Kidney glomerular epithelial cell (primary cell): ENCODE data around the gene FAM162A.
A peak's percentile ranks its signal among the peaks of the same experiment; 100 is the strongest.

Experiments used
- DNase-seq: peaks from one replicate; lab custom pipeline; 2025; lab: John Stamatoyannopoulos, UW

Gene FAM162A

DNA sequence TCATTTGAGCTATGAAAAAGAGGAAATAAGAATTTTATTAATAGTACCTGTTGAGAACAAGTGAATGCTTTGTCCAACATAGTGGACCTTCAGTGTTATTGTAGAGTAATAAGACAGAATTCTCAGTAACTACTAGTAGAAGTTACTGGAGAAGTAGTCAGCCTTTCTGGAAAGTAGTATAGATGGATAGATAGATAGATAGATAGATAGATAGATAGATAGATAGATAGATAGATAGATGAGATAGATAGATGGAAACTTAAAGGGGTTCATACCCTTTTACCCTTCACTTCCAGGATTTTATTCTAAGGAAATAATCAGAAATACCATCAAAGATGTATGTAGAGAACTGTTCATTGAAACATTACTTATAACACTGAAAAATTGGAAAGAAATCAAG lies 5.2 kb downstream of the FAM162A start:
- DNase-seq: no peak

- DNase-seq: no peak
Measured at GRCh38 chr3:122389892-122390291, 5.9 kb downstream of the FAM162A start.

GRCh38 chr3:122390665-122391064 lies 6.7 kb downstream of the FAM162A start:
- no peak for DNase-seq

DNA sequence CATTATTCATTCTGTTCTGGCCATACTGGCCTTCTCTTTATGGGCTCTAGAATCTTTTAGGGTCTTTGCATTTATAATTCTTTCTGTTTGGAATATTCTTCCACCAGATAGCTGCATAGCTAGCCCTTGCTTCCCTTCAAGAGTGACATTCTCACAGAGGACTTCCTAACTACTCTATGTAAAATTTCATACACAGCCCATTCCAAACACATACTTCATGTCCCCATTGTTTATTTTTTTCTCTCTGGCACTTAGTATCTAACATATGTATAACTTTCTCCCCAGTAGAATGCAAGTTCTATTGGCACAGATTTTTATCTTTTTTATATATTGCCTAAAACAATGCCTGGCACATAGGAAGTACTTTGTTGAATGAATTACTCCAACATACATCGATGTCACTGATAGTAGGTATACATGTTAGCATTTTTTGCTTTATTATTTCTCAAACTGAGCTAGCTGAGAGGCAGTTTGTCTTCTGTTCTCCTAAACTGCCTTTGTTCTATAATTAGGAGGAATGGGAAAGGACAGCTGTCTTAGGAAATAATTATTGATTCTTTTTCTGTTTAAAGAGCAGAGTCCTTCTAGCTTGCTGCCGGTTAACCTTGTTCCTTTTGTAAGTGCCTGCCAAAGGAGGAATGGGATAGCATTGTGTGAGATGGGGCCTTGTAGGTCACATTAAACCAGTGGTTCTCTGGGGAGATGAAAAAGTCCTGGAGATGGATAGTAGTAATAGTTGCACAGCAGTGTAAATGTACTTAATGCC lies 7.9 kb downstream of the FAM162A start:
- DNase-seq: no peak

DNA sequence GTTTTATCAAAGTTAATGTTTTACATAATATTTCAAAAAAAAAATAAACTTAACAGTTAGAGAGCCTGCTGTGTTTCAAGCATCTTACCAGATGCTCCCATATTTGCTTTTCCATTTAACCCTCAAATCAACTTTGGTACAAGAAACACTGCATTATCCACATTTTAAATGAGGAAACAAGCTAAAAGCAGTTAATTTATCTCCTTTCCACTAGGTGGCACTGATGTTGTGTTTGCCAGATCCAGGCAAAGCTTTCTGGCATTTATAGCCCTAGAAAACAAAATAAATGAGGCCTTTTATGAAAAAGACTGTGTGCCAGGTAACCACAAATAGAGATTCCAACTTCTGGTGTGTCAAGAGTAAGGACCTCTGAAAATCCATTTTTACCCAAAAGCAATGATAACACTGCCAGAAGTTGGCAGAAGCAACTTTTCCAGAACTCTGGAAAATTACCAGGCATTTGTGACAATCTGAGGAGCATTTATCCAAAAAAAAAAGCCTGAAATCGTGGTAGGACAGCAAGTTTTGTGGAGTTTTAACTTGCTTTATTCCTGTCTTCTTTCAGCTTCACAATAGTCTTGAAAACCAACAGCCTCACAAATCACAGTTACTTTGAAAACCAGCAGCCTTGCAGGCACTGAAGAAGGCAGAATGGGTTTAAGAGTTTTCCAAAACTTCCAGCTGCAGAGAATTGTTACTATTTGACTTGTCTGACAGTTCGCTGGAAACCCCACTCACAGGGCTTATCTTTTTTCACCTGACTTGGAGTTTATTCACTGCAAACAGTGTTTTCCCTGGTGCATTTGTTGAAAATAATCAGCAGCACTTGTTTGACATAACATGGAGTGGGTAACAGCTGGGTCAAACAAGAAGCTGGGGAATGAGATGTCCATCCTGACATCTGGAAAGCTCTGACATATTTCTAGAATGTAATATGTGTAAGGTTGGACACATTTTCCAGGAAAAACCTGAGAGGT lies 9.2 kb downstream of the FAM162A start:
- peak; percentile 20 for DNase-seq

DNA sequence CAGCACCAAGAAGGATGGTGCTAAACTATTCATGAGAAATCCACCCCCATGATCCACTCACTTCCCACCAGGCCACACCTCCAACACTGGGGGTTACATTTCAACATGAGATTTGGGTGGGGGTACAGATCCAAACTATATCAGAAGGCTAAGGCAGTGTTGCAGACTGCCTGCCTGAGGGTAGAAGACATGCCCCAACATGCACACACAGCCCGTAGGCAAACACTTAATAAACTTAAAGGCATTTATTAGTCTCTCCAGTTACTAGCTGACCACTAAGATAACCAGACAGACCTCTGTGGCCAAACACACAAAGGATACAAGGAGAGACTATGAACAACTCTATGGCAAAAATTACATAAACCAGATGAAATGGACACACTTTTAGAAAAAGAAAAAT lies 10.2 kb downstream of the FAM162A start:
- no peak for DNase-seq

- no peak for DNase-seq
Measured at GRCh38 chr3:122395582-122395981, 11.6 kb downstream of the FAM162A start.

DNA sequence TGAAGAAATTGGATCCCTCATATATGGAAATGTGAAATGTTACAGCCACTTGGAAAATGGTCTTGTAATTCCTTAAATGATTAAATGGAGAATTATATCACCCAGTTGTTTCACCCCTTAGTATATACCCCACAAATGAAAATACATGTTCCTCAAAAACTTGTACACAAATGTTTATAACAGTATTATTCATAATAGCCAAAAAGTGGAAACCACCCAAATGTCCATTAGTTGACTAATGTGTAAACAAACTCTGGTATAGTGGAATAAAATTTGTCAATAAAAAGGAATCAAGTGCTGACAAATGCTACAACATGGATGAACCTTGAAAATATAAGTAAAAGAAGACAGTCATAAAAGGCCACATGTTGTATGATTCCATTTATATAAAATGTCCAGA lies 12.5 kb downstream of the FAM162A start:
- DNase-seq: no peak

GRCh38 chr3:122397201-122397600 lies 13.2 kb downstream of the FAM162A start:
- no peak for DNase-seq

- DNase-seq: no peak
Measured at GRCh38 chr3:122398920-122399319, 14.9 kb downstream of the FAM162A start.

DNA sequence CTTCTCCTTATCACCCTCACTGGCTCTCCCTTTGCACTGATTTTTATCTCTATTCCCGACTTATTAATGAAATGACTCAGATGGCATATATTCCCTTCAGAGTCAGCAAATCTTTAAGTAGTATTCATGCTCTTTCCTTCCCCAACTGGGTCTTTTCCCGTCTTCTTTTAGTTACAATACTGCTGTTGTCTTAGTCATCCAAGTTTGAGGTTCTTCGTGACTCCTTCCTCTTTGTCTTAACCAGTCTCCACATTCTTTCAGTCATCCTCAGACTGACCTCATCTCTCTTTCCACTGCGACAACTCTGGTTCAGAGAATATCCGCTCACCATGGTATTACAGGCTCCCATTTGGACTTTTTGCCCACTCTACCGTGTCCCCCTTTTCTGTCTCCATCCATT lies 19.5 kb downstream of the FAM162A start:
- DNase-seq: no peak

GRCh38 chr3:122405015-122405414 lies 21.0 kb downstream of the FAM162A start:
- DNase-seq: no peak

GRCh38 chr3:122406198-122406597 lies 22.2 kb downstream of the FAM162A start:
- no peak for DNase-seq

- DNase-seq: no peak
Measured at GRCh38 chr3:122407946-122408345, 24.0 kb downstream of the FAM162A start.

DNA sequence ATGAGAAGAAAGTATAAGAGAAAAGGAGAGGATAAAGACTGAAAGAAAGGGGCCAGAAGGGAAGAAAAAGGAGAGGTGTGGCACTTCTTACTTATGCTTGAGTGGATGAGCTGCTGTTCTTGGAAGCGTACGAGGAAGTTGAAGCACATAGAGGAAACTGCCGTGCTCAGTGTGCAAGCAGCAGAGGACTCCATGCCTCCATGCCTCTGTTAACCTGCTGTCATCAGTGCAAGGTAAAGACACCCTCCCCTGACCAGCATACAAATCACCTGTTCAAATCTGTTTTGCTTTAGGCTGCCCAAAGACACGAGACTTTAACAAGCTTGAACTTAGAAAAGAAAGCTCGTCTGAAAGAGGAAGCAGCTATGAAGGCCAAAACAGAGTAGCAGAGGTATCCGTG lies 25.5 kb downstream of the FAM162A start:
- no peak for DNase-seq

DNA sequence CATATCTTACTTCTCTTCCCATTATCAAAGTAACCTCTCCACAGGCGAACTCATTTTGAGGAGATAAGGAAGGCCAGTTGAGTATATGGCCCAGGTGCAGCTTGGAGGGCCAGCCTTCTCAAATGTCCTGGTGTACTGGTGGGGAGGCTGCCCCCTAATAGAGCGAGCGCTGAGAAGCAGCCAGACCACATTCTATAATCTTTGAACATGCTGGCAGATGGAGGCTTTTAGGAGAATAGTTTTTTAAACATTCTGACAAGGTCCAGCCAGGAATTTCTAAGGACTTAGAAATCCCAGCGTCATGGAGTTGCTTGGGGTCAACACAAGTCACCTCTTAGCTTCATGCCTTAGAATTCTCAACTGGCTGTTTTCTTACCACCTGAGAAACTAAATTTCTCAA lies 26.1 kb downstream of the FAM162A start:
- no peak for DNase-seq

GRCh38 chr3:122410639-122411038 lies 26.7 kb downstream of the FAM162A start:
- no peak for DNase-seq

DNA sequence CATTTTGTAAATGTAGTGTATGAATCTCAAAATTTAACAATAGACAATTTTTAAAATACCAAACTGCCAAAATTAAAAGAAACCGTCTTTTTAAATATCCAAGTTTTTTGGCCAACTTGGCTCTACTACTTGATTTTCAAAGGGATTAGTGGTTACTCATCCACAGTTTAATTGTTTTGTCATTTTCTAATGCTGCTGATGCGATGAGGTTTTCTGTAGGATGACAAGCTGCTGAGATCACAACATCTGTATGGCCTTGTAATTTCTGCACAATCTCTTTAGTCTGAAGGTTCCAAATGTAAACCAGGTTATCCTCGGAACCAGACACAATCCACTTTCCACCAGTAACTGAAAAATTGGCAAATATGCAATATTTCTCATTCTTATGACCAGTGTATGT lies 30.4 kb downstream of the FAM162A start:
- DNase-seq: no peak

DNA sequence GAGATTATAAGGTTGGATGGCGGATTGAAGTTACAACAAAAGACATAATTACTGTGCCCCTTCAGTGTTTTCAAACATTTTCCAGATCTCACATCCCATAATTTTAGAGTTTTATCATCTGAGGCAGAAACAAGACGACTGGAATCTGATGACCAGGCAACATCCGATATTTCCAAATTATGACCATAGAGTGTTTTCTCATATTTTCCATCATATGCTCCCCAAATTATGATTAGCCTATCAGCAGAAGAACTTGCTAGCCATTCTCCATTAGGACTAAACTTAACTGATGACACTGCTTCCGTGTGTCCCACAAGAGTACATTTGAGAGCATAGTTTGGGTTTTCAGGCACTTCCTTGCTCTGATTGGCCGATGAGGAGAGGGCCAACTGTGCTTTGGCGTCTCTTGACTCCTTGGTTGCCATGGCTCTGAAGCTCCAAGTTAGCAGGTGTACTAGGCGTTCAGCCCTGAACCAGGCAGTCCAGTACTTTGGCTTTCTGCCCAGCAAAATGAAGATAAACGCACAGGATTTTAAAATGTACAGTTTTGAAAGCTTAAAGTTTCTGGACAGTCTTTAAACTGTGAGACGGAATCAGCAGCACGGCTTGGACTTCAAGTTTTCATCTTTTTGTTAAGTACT lies 31.2 kb downstream of the FAM162A start:
- DNase-seq: no peak

GRCh38 chr3:122415762-122416654 lies 32.0 kb downstream of the FAM162A start, which contains the start of gene WDR5B:
Gene WDR5B (minus strand): TSS chr3:122416062. CDS start chr3:122415528, 534 bp downstream.
- DNase-seq: no peak

DNA sequence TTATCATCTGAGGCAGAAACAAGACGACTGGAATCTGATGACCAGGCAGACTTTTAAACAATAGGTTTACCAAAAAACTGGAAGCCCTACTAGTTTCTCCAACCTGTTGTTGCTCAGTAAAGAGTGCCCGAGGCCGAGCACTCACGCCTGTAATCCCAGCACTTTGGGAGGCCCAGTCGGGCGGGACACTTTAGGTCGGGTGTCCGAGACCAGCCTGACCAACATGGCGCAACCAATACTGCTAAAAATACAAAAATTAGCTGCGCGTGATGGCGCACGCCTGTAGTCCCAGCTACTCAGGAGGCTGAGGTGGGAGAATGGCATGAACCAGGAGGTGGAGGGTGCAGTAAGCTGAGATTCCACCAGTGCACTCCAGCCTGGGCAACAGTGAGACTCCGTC lies 33.0 kb downstream of the FAM162A start:
- no peak for DNase-seq
